Activated CD4-positive, alpha-beta T cell treated with anti-CD3 and anti-CD28 coated beads for 48 hours (primary cell): Measurements from ENCODE around the gene GNAS.
"Not testable (repeated sequence)": the region's sequence is repeated elsewhere in the genome, so short reads cannot be mapped to it uniquely, and the experiment has no call there.

Source experiments
- DNase-seq: peaks from one replicate; pipeline ENCODE4 v3.0.0-alpha.2; 2020

Gene GNAS

DNA sequence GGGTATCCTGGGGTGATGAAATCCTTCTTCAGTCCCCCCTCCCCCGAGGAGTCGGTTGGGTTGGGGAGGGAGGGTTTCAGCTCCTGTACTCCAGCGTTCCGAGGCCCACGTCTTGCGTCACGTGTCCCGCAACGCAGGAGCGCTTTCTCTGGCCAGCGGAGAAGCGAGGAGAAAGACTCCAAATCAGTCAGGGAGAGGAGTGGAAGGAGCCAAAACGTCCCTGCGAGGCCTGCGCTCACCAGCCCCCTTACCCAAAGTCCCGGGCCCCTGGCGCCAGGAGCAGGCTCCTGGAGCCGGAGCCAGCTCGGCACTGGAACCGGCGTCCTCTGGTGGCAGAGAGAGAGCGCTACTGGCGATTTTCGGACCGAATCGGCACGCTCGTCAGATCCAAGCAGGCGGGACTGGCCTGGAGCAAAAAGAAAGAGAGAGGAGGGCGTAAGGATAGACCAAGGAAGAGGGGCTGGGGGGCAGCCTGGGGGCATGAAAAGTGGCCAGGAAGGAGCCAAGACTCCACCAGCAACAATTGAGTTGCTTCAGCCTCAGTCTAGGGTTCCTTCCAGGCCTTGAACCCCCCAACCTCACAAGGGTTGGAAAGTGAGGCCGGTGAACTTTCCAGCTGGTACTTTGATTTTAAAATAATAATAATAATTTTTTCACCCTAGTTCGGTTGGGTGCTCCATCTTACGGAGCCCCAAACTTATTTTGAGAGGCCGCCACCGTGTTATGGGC lies at the start of gene GNAS:
Gene GNAS (plus strand): TSS at position 174 of the 729 bp plus-strand sequence.
- DNase-seq: peak; percentile 77

DNA sequence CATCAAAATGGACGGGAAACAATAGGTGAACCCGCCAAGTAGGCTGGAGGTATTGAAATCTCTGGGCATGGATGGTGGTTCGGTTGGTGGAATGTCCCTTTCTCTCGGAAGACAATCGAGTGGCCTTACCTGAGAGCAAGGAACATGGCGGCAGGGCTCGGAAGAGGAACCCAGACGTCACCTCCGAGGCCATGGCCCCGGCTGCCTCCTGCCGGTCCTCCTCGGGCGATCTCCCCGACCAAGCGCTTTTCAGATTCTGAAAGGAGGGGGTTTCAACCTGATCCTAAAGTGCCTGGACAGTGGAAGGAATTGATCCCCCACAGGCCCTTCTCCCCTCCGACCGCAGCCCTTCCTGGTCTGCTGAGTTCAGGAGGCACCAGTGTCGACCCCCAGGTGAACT lies 49.0 kb upstream of the GNAS start:
- no peak for DNase-seq

DNA sequence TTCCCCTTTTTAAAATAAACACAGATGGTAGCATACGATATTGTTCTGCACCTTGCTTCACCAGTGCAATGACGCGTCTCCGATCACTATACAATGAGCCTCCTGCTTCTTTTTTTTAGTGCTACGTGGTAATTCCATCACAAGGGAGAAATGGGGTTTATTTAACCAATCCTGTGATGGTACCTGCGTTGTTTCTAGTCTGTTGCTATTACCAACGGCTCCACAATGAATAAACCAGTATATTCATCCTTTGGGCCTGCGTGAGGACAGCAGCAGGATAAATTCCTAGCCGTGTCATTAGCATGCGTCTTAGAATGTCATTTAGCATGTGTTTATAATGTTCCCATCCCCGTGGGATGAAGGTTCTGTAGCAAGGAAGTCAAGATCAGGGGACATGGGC lies 44.7 kb upstream of the GNAS start:
- DNase-seq: no peak

DNA sequence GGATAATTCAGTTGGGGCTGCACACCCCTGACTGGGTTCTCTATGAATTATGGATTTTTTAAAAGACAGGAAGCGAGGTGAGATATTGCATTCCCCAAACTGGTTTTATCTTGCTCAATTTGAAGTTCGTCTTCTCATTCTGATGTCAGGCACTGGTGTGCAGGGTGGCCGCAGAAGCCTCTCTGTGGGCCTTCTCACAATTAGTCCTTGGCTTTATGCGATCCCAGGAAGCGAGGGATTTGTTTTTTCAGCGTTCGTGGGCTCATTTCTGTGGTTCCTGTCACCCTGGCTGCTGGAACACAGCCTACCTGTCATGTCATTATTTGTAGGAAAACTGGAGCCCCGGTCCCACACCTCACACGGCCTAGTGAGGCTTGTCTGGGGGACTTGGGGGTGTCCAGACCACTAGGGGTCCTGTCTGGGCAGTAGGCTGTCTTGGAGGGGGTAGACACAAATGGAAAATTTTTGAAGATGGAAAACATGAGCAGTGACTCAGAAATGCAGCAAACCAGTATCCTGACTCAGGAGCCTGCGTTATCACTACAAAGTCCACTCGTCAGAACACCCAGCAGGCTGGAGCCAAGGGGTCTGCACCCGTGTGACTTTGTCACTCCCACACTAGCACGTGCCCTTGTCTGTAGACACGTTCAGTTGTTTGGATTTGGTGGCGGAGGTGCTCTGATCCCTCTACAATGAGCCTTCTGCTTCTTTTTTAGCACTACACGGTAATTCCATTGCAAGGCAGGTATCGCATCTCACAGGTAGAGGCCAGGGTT lies 44.1 kb upstream of the GNAS start:
- no peak for DNase-seq

DNA sequence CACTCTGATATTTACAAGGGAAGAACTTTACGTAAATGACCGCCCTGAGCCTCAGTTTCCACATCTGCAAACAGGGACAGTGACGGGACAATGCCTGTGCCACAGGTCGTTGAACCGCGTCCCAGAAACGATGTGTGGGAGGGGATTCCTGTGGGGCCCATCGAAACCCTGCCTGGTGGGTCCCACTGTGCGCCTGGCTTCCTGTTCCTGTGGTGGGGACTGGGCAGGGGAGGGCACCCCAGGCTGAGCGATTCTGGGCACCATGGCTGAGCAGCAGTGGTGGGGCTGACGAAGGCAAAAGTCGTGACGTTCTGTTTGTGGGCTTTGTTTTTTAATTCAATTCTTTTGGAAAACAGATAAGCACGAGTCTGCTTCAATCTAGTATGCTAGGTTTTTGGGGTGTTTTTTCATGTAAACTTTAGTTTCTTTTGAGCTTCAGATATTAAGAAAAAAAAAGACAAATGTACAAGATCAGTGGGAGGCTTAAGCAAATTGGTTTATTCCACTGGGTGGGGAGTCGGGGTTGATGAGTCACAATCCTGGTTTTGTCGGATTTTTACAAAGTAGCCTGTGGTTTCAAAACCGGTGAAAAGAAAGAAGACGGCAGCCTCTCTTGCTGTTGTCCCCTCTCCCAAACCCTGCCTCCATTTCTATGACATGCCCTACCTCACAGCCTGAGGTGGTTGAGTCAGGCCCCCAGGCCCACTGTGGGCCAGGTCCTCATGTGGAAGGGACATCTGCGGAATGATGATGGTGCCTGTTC lies 42.2 kb upstream of the GNAS start:
- no peak for DNase-seq

DNA sequence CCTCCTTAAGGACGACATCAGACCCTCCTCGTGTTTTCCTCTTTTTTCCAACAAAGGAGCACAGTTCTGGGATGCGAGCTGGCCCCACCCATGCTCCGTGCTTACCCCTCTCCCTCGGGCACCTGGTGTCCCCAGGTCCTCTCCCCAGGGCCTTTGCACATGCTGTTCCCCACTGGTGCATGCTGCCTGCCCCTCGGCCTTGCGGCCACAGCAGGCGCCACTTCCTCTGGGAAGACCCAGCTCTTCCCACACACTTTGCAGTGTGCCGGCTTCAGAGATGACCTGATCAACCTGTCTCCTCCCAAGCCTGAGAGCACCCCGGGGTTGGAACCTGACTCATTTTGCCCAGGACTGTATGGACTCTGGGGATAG lies 41.7 kb upstream of the GNAS start:
- DNase-seq: no peak

DNA sequence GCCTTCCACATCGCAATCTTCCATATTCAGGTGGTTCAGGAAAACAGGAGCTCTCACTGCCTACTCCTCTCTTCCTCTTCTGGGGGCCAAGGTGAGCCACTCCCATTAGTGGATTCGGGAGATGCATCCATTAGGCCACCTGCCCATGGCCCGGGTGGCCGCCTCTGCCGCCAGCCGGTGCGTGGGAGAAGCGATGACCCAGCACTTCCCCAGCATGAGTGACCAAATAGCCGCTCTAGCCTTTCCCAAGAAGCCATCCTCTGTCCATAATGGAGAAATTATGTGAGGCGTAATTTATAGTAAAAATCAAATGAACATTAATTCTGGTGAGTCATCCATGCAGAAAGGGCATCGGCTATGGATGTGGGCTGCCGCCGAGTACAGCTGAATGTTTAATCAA lies 41.2 kb upstream of the GNAS start:
- DNase-seq: no peak

DNA sequence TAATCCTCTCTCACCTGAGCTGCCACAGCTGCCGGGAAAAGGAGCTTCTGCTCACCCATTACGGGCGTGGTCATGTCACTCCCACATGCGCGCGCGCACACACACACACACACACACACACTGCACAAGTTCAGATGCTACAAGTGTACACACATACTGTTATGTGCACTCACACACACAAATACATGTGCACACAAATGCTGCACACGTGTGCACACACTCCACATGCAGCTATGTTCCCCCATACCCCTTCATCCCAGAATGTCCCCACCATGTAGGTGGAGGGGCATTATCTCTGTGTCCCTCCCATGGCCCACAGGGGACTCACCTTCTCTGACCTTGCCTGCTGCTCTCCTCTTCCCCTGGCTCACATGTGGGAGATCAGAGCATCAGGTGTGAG lies 39.1 kb upstream of the GNAS start:
- DNase-seq: no peak

DNA sequence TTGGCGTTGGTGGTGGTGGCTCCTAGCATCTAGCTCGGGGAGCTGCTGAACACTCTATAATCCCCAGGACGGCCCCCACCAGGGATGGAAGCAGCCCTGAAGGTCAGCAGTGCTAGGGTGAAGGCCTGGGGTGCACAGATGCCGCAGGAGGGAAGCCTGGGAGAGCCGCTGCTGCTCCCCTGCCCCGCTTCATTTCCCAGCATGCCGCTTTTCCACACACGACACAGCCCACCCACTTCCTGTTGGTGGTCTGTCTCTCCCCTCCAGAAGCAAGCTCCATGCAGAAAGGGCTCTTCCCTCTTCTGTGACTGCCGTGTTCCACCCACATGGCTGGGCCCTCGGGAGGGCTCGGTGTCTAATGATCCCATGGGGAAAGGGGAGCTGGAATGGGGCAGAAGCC lies 37.1 kb upstream of the GNAS start:
- DNase-seq: no peak

DNA sequence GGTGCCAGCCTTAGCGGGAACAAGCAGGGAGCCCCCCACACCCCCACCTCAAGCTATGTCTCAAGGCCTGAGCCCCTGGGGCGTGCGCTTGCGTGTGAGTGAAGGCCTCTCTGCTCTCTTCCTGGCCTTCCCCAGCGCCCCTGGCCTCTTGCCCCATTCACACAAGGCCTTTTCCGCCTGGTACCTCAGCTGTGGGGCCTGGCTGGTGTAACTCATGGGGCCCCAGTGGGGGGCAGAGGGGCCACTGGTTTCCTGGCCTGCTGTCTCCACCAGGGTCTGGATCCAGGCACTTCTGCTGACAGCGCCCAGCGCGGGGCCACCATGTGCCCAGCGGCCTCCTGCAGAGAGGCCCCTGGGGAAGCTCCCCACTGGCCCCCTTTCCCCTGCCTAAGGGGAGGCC lies 36.5 kb upstream of the GNAS start:
- no peak for DNase-seq

DNA sequence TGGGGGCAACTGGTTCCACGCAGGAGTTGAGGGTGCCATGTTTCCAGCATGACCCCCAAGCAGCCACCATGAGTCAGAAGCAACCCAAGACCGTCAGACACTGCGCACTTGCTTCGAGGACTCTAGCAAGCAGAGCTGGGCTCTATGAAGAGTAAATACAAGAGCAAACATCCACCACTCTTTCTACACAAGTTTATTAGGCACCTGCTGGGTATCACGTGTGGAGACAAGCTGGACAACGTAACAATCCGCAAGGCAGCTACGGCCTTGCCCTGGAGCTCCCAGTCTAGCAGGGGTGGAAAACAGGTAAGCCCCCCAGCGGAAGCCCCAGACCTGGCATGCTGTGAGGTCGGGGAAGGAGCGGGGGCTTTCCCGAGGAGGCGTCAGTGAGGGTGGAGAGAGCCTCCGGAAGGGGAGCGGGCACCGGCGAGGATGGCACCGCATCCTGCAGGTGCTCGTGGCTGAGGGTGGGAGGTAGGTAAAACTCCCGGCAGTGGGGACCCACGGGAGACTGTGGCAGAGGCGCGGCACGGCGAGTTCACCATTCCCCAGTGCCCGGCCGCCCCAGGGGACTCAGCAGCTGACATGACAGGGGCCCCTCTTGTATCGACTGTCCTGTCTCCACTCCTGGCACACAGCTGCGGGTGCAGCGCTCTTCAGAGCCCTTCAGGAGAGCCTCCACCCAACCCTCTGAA lies 35.4 kb upstream of the GNAS start:
- DNase-seq: no peak

DNA sequence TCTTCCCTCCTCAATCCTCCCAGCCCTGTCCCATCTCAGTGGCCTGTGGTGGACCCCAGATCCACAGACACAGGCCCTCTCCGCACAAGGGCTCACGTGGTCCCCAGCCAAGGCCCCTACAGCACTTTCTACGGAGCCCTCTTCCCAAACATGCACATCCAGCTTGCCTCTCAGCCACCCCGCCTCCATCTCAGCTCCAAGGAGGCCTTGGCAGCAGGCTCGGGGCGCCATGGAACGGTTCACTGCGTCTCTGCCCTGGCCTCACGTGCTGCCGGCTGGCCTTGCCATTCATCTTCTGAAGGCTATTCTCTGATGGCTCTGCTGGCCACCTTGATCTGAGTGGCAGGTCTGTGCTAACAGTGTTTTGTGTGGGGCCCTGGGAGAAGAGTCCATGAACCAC lies 34.8 kb upstream of the GNAS start:
- DNase-seq: no peak

DNA sequence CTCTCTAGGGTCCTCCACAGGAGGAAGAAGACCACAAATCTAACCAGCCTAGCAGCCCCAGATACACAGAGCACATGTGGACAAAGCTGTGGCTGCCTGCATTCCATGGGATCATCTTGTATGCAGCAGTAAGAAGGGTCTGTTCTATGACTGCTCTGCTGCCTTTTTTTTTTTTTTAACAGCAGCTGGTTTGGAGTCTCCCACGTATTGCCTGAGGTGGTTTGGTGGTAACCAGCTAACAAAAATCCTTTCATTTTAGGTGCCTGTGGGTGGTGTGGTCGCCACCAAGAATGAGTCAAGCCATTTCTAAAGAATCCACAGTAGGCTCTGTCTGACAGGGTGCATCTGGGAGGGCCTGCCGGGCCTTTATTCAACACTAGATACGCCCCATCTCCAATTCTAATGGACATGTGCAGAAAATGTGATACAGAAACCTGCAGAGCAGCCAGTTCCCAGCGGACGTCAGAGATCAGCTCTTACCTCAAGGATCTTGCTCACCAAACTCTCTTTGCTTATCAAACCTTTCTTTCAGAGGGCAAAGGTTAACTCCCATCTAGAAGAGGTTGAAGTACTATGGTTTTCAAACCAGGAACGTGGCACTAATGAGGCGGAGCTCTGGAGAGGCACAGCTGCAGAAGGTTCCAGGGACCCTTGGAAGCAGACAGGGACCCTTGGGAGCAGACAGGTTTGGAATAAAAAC lies 33.8 kb upstream of the GNAS start:
- peak; percentile 84 for DNase-seq

DNA sequence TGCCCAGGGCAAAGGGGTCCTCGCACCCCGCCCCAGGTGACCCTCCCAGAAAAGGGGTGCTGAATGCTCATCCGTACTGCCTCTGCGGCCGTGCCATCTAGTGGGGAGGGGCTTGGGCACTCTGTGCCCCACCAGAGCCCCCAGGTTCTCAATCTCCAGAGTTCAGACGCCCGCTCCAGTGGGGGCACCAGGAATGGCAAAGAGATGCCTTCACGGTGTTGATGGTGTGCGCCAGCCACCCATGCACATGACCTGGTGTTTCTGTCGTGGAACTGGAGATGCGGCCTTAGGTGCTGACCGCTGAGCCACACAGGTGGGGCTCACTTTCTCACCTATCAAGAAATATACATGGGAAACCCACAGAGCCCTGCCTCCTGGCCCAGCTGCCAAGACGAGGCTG lies 32.6 kb upstream of the GNAS start:
- DNase-seq: no peak

DNA sequence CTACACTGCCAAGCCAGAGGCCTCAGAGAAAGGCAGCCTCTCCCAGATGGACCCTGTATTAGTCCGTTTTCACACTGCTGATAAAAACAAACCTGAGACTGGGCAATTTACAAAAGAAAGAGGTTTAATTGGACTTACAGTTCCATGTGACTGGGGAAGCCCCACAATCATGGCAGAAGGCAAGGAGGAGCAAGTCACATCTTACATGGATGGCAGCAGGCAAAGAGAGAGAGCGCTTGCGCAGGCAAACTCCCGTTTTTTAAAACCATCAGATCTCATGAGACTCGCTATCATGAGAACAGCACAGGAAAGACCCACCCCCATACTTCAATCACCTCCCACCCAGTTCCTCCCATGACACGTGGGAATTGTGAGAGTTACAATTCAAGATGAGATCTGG lies 32.0 kb upstream of the GNAS start:
- DNase-seq: not testable (repeated sequence)

DNA sequence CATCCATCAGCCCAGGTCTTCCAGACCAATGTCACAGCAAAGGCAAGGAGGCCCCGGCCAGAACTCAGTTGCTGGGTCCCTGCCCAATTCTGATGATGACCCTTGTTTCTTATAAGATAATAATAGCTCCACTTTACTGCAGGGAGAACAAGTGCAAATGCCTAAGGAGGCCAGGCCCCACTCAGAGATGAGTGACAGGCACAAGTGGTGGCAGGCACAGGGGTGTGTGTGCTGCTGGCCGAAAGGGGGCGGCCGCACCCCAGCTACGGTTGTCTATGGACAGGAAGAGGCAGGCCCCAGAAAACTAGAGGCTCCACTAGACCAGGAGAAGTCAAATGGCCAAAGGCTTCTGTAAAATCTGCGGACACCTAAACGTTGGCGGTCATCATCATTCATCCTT lies 30.4 kb upstream of the GNAS start:
- DNase-seq: no peak

DNA sequence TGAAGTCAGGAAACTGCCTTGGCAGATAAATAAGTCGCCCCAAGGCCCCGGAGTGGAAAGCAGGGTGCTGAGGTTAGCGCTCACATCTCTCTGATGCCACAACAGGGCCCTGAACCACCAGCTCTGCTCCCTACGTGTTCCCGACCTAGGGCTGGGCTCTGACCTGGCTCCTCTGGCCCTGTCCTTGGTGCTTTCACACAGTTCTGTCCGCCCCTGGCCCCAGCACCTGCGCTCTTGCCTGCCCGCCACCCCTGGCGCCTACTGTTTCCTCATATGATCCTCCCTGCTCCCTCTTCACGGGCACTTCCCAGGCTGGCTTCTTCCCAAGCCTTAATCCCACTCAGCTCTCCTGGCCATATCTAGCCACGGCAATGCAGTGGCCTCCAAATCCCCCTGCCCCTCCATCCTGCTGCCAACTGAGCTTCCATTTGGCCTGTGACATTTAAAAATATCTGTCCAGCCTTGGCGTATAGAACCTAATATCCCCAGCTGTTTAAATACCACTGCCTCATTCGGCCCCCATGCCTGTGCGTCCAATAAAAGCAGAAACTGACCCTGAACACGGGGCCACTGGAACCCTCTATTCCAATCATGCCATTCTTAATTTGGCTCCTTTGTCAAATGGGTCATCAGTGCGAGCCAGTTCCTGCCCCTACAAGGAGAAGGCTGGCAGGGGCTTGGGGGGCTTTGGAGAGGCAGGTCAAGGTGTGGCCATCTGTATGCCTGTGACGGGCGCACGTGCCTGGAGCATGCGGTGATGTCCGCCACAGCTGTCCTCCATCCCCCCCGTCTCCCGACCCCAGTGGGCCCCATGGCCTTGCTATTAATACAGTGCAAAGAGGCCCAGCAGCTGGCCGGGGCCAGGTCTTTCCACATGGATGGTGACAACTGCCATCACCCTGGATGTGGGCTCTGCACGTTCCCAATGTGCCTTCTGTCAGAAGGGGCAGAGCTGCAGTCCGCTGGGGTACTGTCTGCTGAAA lies 29.5 kb upstream of the GNAS start:
- no peak for DNase-seq

DNA sequence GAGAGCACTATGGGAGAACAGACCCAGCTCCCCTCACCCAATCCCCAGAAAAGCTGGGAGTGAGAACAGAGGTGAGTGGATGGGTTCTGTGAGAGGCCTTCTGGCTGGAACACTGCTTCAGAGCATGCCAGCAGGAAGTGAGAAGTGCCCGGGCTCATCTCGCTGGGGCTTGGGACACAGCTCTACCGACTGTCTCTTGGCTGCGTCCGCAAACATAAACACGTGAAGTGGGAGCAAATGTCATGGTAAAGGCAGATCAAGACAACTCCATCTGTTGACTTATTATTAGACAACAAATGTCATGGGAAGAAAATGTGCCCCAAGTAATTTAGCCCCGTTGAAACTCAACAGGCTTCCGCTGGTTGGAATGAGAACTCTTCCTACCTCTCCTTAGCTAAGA lies 27.7 kb upstream of the GNAS start:
- no peak for DNase-seq

DNA sequence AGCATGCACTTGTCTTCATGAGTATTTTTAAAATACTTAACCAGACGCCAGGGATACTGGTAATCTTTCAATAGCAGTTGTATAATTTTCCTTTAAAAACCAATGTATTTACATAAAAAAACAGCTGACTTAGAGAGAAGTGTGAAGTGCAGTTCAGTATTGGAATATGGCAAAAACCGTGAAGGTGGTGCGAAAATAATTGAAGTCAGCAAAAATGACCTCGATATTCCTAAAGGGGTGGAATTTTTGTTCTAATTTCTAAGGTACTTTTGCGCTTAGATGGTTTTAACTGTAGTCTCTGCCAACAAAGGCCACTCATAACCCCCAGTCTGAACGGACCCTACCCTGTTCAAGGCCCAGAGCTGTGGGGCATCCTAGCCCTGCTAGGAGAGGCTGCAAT lies 27.1 kb upstream of the GNAS start:
- DNase-seq: no peak

DNA sequence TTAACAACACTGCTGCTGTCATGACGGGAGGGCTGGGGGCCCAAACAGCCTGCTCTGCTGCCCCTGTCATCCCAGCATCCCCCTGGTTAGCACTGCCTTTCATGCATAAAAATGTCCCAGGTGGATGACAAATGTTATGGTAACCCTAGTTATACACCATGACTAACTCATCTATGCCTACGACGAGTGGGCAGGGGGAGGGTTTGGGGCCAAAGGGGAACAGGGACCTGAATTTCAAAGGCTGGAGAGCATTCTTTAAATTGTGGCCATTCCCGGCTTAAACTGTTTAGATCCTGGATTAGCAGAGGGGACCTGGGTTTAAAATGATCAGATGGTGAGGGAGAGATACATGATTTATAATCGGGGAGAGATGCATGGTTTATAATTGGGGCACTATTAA lies 26.2 kb upstream of the GNAS start:
- DNase-seq: no peak

DNA sequence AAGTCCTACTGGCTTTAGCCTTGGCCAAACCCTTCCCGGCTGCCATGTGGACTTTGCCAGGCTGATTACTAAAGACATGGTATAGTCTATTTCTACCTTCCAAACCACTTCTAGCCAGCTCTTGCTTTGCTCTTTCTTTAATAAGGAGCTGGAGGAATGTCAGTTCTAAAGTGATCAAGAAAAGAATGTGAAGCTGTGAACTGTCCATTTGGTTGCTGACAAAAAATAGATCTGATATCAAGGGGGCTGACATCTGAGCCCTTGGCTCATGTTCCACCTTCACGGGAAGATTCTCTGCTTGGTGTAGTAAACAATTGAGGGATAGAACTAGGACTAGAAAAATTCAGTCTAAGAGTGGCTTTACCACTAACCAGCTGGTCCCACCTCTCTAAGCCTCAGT lies 24.4 kb upstream of the GNAS start:
- DNase-seq: no peak
